Cardiac muscle cell (in vitro differentiated cells and primary cell): Measurements from ENCODE around the gene TTC34. TPM values are rescaled to one million over a fixed set of nuclear protein-coding genes. Genes with fewer than 3 reads are reported as not detected.

Experiments
- DNase-seq, 2 donors: peaks; one replicate each; pipeline versions ENCODE4 v3.0.0 to v3.0.0-alpha.2; 2010 to 2017; ENCODE audit warnings: low read depth in 1 of 2, low spot score in 1 of 2
- H3K27ac ChIP-seq: fragments of 200-600 bp; sonication (generic); 2 replicates; pipeline ENCODE4 v1.5.1; 2016
- H3K27me3 ChIP-seq: fragments of 200-600 bp; sonication (generic); 2 replicates; pipeline ENCODE4 v1.6.0; 2016; ENCODE audit warnings: control low read depth
- H3K36me3 ChIP-seq: fragments of 200-600 bp; sonication (generic); 2 replicates; pipeline ENCODE4 v1.5.1; 2016; ENCODE audit warnings: control low read depth
- H3K4me1 ChIP-seq: fragments of 200-600 bp; sonication (generic); 2 replicates; pipeline ENCODE4 v1.8.1; 2017; ENCODE audit warnings: low read depth, mild to moderate bottlenecking, mixed run types
- H3K4me3 ChIP-seq: fragments of 200-600 bp; sonication (generic); 2 replicates; pipeline ENCODE4 v1.5.1; 2016; ENCODE audit warnings: mild to moderate bottlenecking
- H3K9me3 ChIP-seq: fragments of 200-600 bp; sonication (generic); 2 replicates; pipeline ENCODE4 v1.5.1; 2017; ENCODE audit warnings: low read depth, mild to moderate bottlenecking, control low read depth
- CTCF ChIP-seq: IDR thresholded peaks from 2 replicates; pipeline ENCODE4 v1.5.1; 2012; ENCODE audit warnings: low read depth, mild to moderate bottlenecking, low read length
- polyA plus RNA-seq: library from polyadenylated mRNA; unstranded; fragments of >200 nt; fragmentation: Nextera tagmentation; extraction: Ambion mirVana; gene quantifications from 2 replicates; pipeline ENCODE4 v1.2.1, GENCODE V29; 2016
- total RNA-seq: library from RNA; depleted of rRNA; stranded (reverse); fragments of >200 nt; gene quantifications from 2 replicates; pipeline ENCODE4 v1.2.3, GENCODE V29; 2016

Gene TTC34
- total and polyA plus RNA-seq, 2 experiments from 2014 or later, result not detected

GRCh38 chr1:2821373-2821955 lies 20.0 kb upstream of the TTC34 start:
- H3K4me1 ChIP-seq, result no peaks in the 10 kb centered on the region
- H3K36me3 ChIP-seq, result no peaks in the 10 kb centered on the region
- peaks cover 3% of the 10 kb centered on the region for H3K9me3 ChIP-seq
- H3K4me3 ChIP-seq, result no peak overlapping the region
- no peak overlapping the region for H3K27ac ChIP-seq
- no peaks in the 10 kb centered on the region for H3K27me3 ChIP-seq
- no peak for TF ChIP-seq CTCF
- no peak for DNase-seq

GRCh38 chr1:2820731-2821372 lies 19.4 kb upstream of the TTC34 start:
- H3K9me3 ChIP-seq, result peaks cover 3% of the 10 kb centered on the region
- no peak for TF ChIP-seq CTCF
- H3K4me3 ChIP-seq, result no peak overlapping the region
- no peaks in the 10 kb centered on the region for H3K27me3 ChIP-seq
- H3K27ac ChIP-seq, result no peak overlapping the region
- DNase-seq, result no peak
- no peaks in the 10 kb centered on the region for H3K4me1 ChIP-seq
- H3K36me3 ChIP-seq, result no peaks in the 10 kb centered on the region

GRCh38 chr1:2819831-2820730 lies 18.6 kb upstream of the TTC34 start:
- Histone ChIP-seq H3K27me3 (no peaks in the 10 kb centered on the region), H3K36me3 (no peaks in the 10 kb centered on the region), H3K9me3 (peaks cover 3% of the 10 kb centered on the region), H3K27ac (no peak overlapping the region), H3K4me1 (no peaks in the 10 kb centered on the region), H3K4me3 (no peak overlapping the region)
- DNase-seq, result no peak
- TF ChIP-seq CTCF, result no peak

GRCh38 chr1:2819429-2819828 lies 17.9 kb upstream of the TTC34 start:
- no peak for TF ChIP-seq CTCF
- Histone ChIP-seq H3K27ac (no peak overlapping the region), H3K36me3 (no peaks in the 10 kb centered on the region), H3K27me3 (no peaks in the 10 kb centered on the region), H3K4me1 (no peaks in the 10 kb centered on the region), H3K4me3 (no peak overlapping the region), H3K9me3 (peaks cover 3% of the 10 kb centered on the region)
- no peak for DNase-seq

GRCh38 chr1:2817784-2818564 lies 16.5 kb upstream of the TTC34 start:
- no peaks in the 10 kb centered on the region for H3K36me3 ChIP-seq
- H3K4me3 ChIP-seq, result no peak overlapping the region
- no peak overlapping the region for H3K27ac ChIP-seq
- no peaks in the 10 kb centered on the region for H3K27me3 ChIP-seq
- peaks cover 3% of the 10 kb centered on the region for H3K9me3 ChIP-seq
- H3K4me1 ChIP-seq, result no peaks in the 10 kb centered on the region
- no peak for DNase-seq
- no peak for TF ChIP-seq CTCF
